Measurements from ENCODE around the gene PTPRG.
"Not testable (repeated sequence)": the region's sequence is repeated elsewhere in the genome, so short reads cannot be mapped to it uniquely, and the experiment has no call there.

PTPRG gene

GRCh38 chr3:62035402-62036057 lies 474.2 kb downstream of the PTPRG start:
- no peak overlapping the region for H3K14ac ChIP-seq (ENCODE audit: low read length)
- H2AK5ac ChIP-seq (ENCODE audit: low read length), result no peak overlapping the region
- no peak overlapping the region for H3K4me3 ChIP-seq (ENCODE audit: low read depth, low read length)
- H3K79me2 ChIP-seq (ENCODE audit: control insufficient read depth, insufficient read depth, low read length, poor library complexity), result no peaks in the 10 kb centered on the region
- no peak overlapping the region for H4K12ac ChIP-seq (ENCODE audit: low read depth, low read length)
- no peaks in the 10 kb centered on the region for H3K27me3 ChIP-seq (ENCODE audit: insufficient read depth, low read length)
- DNase-seq, result no peak
- H2AFZ ChIP-seq (ENCODE audit: insufficient read depth, low read length, poor library complexity), result no peak overlapping the region
- no peak overlapping the region for H4K8ac ChIP-seq (ENCODE audit: low read depth, low read length)
- H2BK120ac ChIP-seq (ENCODE audit: insufficient read depth, low read length, poor library complexity), result no peak overlapping the region
- no peak overlapping the region for H3K23ac ChIP-seq (ENCODE audit: low read length)
- no peak overlapping the region for H3K9ac ChIP-seq (ENCODE audit: low read length)
- no peak overlapping the region for H3K4me2 ChIP-seq (ENCODE audit: low read length)
- no peak overlapping the region for H3K27ac ChIP-seq (ENCODE audit: low read depth, low read length)
- no peaks in the 10 kb centered on the region for H3K4me1 ChIP-seq (ENCODE audit: control insufficient read depth in 1 of 2, insufficient read depth in 2 of 2, low read length in 2 of 2)
- no peak overlapping the region for H4K91ac ChIP-seq (ENCODE audit: low read depth, low read length)
- WGBS (ENCODE audit: extremely low coverage, insufficient coverage, insufficient read length), result no CpG with 5 or more reads among the region's 4 CpGs
- H3K18ac ChIP-seq (ENCODE audit: low read length), result no peak overlapping the region
- peaks cover 0 to 2% of the 10 kb centered on the region in 2 experiments for H3K36me3 ChIP-seq (ENCODE audit: control insufficient read depth in 1 of 2, insufficient read depth in 2 of 2, low read length in 2 of 2)
- H3K9me3 ChIP-seq (ENCODE audit: insufficient read depth, low read depth, low read length), result peaks cover 2% of the 10 kb centered on the region
- H2BK12ac ChIP-seq (ENCODE audit: low read length), result no peak overlapping the region
- H3K4ac ChIP-seq (ENCODE audit: low read depth, low read length), result no peak overlapping the region
- no peak overlapping the region for H2BK5ac ChIP-seq (ENCODE audit: low read depth, low read length, poor library complexity)
- H3K79me1 ChIP-seq (ENCODE audit: low read length), result no peaks in the 10 kb centered on the region

GRCh38 chr3:62036726-62037125 lies 475.4 kb downstream of the PTPRG start:
- H3K14ac ChIP-seq (ENCODE audit: low read length), result no peak overlapping the region

DNA sequence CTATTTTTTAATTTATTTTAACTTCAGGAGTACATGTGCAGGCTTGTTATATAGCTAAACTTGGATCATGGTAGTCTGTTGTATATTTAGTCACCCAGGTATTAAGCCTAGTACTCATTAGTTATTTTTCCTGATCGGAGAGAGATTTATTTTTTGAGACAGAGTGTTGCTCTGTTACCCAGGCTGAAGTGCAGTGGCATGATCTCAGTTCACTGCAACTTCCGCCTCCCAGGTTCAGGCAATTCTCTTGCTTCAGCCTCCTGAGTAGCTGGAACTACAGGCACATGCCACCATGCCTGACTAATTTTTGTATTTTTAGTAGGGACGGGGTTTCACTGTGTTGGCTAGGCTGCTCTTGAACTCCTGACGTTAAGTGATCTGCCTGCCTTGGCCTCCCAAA lies 477.4 kb downstream of the PTPRG start:
- H3K18ac ChIP-seq (ENCODE audit: low read length); H2AFZ ChIP-seq (ENCODE audit: insufficient read depth, low read length, poor library complexity); H3K27ac ChIP-seq (ENCODE audit: low read depth, low read length); H3K14ac ChIP-seq (ENCODE audit: low read length); H3K4me1 ChIP-seq (ENCODE audit: control insufficient read depth in 1 of 2, insufficient read depth in 2 of 2, low read length in 2 of 2); H2BK12ac ChIP-seq (ENCODE audit: low read length); H4K12ac ChIP-seq (ENCODE audit: low read depth, low read length); H3K23ac ChIP-seq (ENCODE audit: low read length); H2BK120ac ChIP-seq (ENCODE audit: insufficient read depth, low read length, poor library complexity); H3K4me3 ChIP-seq (ENCODE audit: low read depth, low read length); H4K91ac ChIP-seq (ENCODE audit: low read depth, low read length); H2BK5ac ChIP-seq (ENCODE audit: low read depth, low read length, poor library complexity); H2AK5ac ChIP-seq (ENCODE audit: low read length); H3K4ac ChIP-seq (ENCODE audit: low read depth, low read length); H3K27me3 ChIP-seq (ENCODE audit: insufficient read depth, low read length); H3K79me2 ChIP-seq (ENCODE audit: control insufficient read depth, insufficient read depth, low read length, poor library complexity); H3K4me2 ChIP-seq (ENCODE audit: low read length); H3K79me1 ChIP-seq (ENCODE audit: low read length); H4K8ac ChIP-seq (ENCODE audit: low read depth, low read length); H3K36me3 ChIP-seq (ENCODE audit: control insufficient read depth in 1 of 2, insufficient read depth in 2 of 2, low read length in 2 of 2); DNase-seq; H3K9me3 ChIP-seq (ENCODE audit: insufficient read depth, low read depth, low read length); H3K9ac ChIP-seq (ENCODE audit: low read length): not testable (repeated sequence)
- no CpG with 5 or more reads among the region's 4 CpGs for WGBS (ENCODE audit: extremely low coverage, insufficient coverage, insufficient read length)

More at GRCh38 chr3:62036726-62037125, 475.4 kb downstream of the PTPRG start:
- Histone ChIP-seq H3K4me1 (ENCODE audit: control insufficient read depth in 1 of 2, insufficient read depth in 2 of 2, low read length in 2 of 2) (no peaks in the 10 kb centered on the region), H2BK12ac (ENCODE audit: low read length) (no peak overlapping the region), H3K27ac (ENCODE audit: low read depth, low read length) (no peak overlapping the region), H2BK5ac (ENCODE audit: low read depth, low read length, poor library complexity) (no peak overlapping the region), H3K27me3 (ENCODE audit: insufficient read depth, low read length) (no peaks in the 10 kb centered on the region), H3K4me3 (ENCODE audit: low read depth, low read length) (no peak overlapping the region), H3K79me1 (ENCODE audit: low read length) (no peaks in the 10 kb centered on the region), H3K4me2 (ENCODE audit: low read length) (no peak overlapping the region), H3K9me3 (ENCODE audit: insufficient read depth, low read depth, low read length) (peaks cover 2% of the 10 kb centered on the region), H4K8ac (ENCODE audit: low read depth, low read length) (no peak overlapping the region), H4K12ac (ENCODE audit: low read depth, low read length) (no peak overlapping the region), H3K36me3 (ENCODE audit: control insufficient read depth in 1 of 2, insufficient read depth in 2 of 2, low read length in 2 of 2) (peaks cover 0 to 2% of the 10 kb centered on the region in 2 experiments), H3K9ac (ENCODE audit: low read length) (no peak overlapping the region), H2AK5ac (ENCODE audit: low read length) (no peak overlapping the region), H3K23ac (ENCODE audit: low read length) (no peak overlapping the region), H2AFZ (ENCODE audit: insufficient read depth, low read length, poor library complexity) (no peak overlapping the region), H2BK120ac (ENCODE audit: insufficient read depth, low read length, poor library complexity) (no peak overlapping the region), H4K91ac (ENCODE audit: low read depth, low read length) (no peak overlapping the region), H3K18ac (ENCODE audit: low read length) (no peak overlapping the region), H3K4ac (ENCODE audit: low read depth, low read length) (no peak overlapping the region), H3K79me2 (ENCODE audit: control insufficient read depth, insufficient read depth, low read length, poor library complexity) (no peaks in the 10 kb centered on the region)
- WGBS (ENCODE audit: extremely low coverage, insufficient coverage, insufficient read length), result no CpG with 5 or more reads among the region's 9 CpGs
- DNase-seq, result no peak

DNA sequence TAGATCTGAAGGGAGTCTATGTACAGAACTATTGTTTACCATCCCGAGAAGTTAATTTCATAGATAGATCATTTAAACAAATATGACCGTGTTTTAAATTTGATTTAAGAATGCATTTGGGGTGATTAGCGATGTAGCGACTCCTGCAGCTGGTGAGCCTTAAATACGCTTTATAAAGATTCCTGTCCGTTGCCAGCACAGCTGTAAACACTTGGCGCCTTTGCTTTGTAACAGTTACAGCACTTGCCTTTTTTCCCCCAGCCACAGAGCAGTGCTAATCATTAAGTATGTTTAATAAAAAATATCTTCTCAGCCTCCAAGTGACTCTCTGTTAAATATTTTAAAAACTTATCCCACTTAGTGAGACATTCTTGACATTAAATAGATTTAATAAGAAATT lies 478.2 kb downstream of the PTPRG start:
- no peak overlapping the region for H3K18ac ChIP-seq (ENCODE audit: low read length)
- H2AK5ac ChIP-seq (ENCODE audit: low read length), result no peak overlapping the region
- no peak overlapping the region for H2AFZ ChIP-seq (ENCODE audit: insufficient read depth, low read length, poor library complexity)
- no CpG with 5 or more reads among the region's 7 CpGs for WGBS (ENCODE audit: extremely low coverage, insufficient coverage, insufficient read length)
- no peaks in the 10 kb centered on the region for H3K9me3 ChIP-seq (ENCODE audit: insufficient read depth, low read depth, low read length)
- H3K9ac ChIP-seq (ENCODE audit: low read length), result no peak overlapping the region
- no peak overlapping the region for H4K12ac ChIP-seq (ENCODE audit: low read depth, low read length)
- no peak overlapping the region for H4K91ac ChIP-seq (ENCODE audit: low read depth, low read length)
- H4K8ac ChIP-seq (ENCODE audit: low read depth, low read length), result no peak overlapping the region
- H3K4me1 ChIP-seq (ENCODE audit: control insufficient read depth in 1 of 2, insufficient read depth in 2 of 2, low read length in 2 of 2), result no peaks in the 10 kb centered on the region
- no peak overlapping the region for H3K27ac ChIP-seq (ENCODE audit: low read depth, low read length)
- H3K79me2 ChIP-seq (ENCODE audit: control insufficient read depth, insufficient read depth, low read length, poor library complexity), result no peaks in the 10 kb centered on the region
- H3K4me3 ChIP-seq (ENCODE audit: low read depth, low read length), result no peak overlapping the region
- no peaks in the 10 kb centered on the region for H3K27me3 ChIP-seq (ENCODE audit: insufficient read depth, low read length)
- H3K36me3 ChIP-seq (ENCODE audit: control insufficient read depth in 1 of 2, insufficient read depth in 2 of 2, low read length in 2 of 2), result peaks cover 0 to 2% of the 10 kb centered on the region in 2 experiments
- no peak overlapping the region for H2BK12ac ChIP-seq (ENCODE audit: low read length)
- H3K79me1 ChIP-seq (ENCODE audit: low read length), result no peaks in the 10 kb centered on the region
- H2BK5ac ChIP-seq (ENCODE audit: low read depth, low read length, poor library complexity), result no peak overlapping the region
- no peak overlapping the region for H3K14ac ChIP-seq (ENCODE audit: low read length)
- DNase-seq, result no peak
- H3K23ac ChIP-seq (ENCODE audit: low read length), result no peak overlapping the region
- no peak overlapping the region for H3K4me2 ChIP-seq (ENCODE audit: low read length)
- no peak overlapping the region for H3K4ac ChIP-seq (ENCODE audit: low read depth, low read length)
- no peak overlapping the region for H2BK120ac ChIP-seq (ENCODE audit: insufficient read depth, low read length, poor library complexity)
